Spleen (tissue), 7 donors: ENCODE measurements around the gene AXDND1.

ENCODE experiments used
- CTCF ChIP-seq, 11 experiments: fragments of 200-600 bp in 7 of 11; fragments of 450-650 bp in 4 of 11; sonication (generic) in 4 of 11; IDR thresholded peaks in 8 of 11; conservative IDR thresholded peaks in 3 of 11; 1 replicate in 7 of 11; 2 replicates in 4 of 11; pipeline versions ENCODE4 v1.4.0 to v1.8.0; 2016 to 2021; ENCODE audit warnings: antibody characterized with exemption in 11 of 11, inconsistent platforms in 4 of 11, mild to moderate bottlenecking in 1 of 11
- POLR2A ChIP-seq, 3 donors: fragments of 450-650 bp; IDR thresholded peaks; one replicate each; pipeline ENCODE4 v1.5.1; 2017; ENCODE audit warnings: antibody characterized with exemption in 3 of 3, mild to moderate bottlenecking in 1 of 3
- POLR2AphosphoS5 ChIP-seq, 3 donors: sonication (generic); formaldehyde crosslinking; IDR thresholded peaks; one replicate each; pipeline ENCODE4 v1.5.1; 2017; ENCODE audit warnings: antibody characterized with exemption in 3 of 3
- donor health status: DM: no; HTN: no; CAD: no; lungs with moderate emphysema.
- donor health status: DM: no; HTN: no; CAD: no.
- donor health status: DM: no; HTN: no; CAD: no.

- TF ChIP-seq CTCF (IDR thresholded peaks at IDR 0.05 in 8 of 11, conservative IDR thresholded peaks at IDR 0.05 in 3 of 11) (no peak), POLR2A (IDR thresholded peaks at IDR 0.05) (no peak), POLR2AphosphoS5 (IDR thresholded peaks at IDR 0.05) (no peak)
Measured at GRCh38 chr1:179529482-179530195, 163.9 kb downstream of the AXDND1 start.
